GM18870 (cell line): ENCODE data around the gene NMUR1.

Experiments used
- ATAC-seq: cut with Tn5 transposase; IDR thresholded peaks from one replicate; pipeline ENCODE4 v1.9.1; 2021; ENCODE audit warnings: moderate library complexity; ENCODE audit not compliant: unreplicated experiment

The NMUR1 gene

DNA sequence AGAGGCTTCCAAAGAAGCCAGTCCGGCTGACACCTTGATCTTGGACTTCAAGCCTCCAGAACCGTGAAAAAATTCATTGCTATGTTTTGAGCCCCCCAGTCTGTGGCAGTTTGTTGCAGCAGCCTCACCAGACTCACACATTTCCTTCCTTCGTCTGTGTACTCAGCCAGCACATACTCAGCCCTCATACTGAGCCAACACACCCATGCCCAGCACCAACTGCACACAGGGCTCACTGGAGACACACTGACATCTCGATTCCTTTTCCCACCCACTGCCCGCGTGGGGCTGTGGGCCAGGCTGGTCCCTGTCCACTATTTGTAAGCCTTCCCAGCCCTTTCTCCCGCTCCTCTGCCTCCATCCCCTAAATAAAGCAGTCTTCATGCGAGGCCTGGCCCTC lies 24.1 kb upstream of the NMUR1 start:
- ATAC-seq = no peak

DNA sequence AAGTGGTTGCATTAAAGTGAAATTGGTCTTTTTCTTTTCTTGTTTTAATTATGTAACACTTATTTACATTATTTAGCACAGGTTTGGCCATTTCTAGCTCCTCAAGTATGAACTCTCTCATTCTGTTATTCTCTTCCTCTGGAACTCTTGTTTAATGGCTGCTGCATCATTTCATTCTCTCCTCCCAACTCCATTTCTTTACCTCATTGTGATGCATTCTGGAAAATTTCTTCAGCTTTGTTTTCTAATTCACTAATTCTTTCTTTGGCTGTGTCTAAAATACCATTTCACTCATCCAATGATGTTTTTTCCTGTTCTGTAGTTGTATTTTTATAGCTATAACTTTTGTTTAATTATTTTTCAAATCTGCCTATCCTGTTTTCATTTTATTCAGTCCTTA lies 22.5 kb upstream of the NMUR1 start:
- no peak for ATAC-seq

DNA sequence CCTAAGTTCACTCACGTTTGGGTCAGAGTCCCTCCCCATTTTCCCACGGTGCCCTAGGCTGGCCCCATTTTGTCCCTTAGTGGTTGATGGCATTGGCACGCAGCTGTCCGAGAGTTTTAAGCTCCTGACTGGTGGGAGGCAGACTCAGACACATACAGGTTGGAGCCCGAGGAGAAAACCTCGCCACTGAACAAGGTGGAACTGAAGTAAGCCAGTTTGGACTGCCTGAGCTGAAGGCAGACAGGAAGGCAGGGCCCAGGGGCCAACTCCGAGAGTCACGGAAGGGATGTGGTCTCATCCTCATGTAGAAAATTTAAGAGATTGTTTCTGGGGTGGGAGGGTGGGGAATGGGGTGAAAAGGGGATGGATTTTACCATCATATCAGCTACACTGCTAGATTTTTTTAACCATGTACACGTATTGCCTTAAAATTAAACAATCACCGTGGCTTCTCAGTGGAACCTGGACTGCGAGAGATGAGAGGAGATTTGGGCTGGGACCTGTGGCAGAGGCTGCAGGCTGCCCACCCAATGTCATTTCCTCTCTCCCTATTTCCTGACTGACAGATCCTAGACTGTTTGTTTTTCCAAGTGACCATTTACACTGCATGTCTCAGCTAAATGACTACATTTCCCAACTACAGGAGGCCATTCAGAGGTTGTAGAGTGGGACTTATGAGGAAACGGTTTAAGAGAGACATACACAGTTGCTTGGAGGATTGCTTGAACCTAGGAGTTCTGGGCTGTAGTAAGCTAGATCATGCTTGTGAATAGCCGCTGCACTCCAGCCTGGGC lies 19.4 kb upstream of the NMUR1 start:
- ATAC-seq = no peak

DNA sequence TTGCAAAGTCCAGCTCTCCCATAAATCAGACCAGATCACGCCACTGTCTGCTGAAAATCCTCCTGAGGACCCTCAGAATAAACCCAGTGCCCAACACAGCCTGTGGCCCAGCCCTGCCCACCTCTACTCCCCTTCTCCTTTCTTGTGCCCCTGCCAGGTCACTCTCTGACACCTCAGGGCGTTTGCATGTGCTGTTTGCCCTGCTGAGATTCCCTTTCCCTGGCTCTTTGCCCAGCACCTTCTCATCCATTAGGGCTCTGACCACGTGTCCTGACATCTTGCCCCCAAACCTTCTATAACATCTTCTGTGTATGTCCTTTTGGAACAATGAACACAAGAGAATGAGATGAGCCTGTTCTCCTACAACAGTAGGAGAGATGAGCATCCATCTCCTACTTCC lies 18.5 kb upstream of the NMUR1 start:
- no peak for ATAC-seq

DNA sequence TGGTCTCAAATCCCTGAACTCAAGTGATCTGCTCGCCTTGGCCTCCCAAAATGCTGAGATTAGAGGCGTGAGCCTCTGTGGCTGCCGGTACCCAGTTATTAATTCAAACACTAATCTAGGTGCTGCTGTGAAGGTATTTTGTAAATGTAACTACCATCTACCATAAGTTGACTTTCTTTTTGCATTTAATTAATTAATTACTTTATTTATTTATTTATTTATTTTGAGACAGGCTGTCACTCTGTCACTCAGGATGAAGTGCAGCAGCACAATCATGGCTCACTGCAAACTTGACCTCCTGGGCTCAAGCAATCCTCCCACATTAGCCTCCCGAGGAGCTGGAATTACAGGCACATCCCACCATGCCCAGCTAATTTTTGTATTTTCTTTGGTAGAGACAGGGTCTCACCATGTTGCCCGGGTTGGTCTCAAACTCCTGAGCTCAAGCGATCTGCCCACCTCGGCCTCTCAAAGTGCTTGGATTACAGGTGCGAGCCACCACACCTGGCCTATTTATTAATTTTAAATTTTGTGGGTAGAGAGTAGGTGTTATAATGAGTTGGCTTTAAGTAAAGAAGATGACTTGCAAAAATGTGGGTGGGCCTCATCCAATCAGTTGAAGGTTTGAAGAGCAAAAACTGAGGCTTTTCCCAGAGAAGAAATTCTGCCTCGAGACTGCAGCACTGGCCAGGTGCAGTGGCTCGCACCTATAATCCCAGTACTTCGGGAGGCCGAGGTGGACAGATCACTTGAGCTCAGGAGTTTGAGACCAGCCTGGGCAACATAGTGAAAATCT lies 17.3 kb upstream of the NMUR1 start:
- ATAC-seq = no peak

DNA sequence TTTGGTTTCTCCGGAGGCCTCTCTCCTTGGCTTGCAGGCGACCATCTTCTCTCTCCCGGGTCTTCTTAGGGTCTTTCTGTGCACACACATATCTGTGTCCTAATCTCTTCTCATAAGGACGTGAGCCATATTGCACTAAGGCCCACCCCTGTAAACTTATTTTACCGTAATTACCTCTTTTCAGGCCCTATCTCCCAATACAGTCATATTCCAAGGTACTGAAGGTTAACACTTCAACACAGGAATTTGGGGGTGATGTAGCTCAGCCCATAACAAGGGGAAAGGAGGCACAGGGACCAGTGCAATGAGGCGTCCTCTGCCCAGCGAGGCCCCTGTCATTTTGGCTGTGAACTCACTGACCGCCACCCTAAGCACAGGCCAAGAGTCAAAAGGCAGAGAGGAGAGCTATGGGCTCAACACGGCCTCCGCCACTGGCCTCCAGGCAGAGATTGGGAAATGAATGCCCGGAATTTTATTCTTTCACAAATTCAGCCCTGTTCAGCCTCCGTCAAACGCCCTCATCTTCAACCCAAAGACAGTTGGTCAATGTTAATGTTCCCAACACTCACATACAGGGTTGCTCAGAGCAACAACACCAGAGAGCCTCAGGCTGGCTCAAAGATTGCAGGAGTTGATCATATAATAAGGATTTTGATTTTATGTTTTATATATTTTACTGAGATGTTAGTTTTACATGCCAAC lies 15.9 kb upstream of the NMUR1 start:
- no peak for ATAC-seq

DNA sequence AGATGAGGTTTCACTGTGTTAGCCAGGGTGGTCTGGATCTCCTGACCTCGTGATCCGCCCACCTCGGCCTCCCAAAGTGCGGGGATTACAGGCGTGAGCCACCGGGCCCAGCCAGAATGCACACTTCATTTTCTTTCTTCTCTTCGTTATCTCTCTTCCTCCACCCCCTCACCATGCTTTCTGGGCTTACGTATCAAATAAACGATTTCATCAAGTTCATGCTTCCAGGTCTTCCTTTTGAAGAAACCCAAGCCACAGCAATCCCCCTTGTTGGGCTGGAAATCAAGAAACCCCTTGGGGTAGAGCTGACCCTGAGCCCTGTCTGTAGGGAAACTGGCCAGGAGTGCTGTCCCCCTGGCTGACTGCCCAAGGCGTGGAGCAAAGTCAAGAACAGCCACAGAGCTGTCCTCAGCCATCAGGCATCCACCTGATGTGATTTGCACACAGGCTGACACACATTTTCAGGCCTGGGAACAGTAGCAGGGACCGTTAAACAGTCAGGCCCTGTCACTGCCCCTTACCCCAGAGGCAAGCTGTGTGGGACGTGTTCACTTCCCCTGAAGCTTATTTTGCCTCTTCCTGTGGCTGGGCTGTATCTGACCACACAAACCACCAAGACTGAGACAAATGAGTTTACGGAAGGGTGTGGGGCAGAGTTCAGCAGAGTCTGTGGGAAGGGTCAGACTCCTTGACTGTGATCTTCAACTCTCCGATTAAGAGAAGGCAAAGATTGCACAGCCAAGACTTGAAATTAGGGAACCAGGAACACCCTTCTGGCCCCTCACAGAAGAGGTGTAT lies 15.1 kb upstream of the NMUR1 start:
- peak; percentile 96 for ATAC-seq

DNA sequence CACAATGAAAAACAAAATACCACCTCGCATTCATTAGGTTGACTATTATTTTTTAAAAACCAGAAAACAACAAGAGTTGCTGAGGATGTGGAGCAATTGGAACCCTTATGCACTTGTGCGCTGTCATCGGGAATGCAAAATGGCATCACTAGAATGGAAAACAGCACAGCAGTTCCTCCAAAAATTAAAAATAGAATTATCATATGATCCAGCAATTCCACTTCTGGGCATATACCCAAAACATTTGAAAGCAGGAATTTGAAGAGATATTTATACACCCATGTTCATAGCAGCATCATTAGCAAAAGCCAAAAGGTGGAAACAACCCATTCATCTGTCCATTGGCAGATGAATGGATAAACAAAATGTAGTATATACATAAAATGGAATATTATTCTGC lies 11.9 kb upstream of the NMUR1 start:
- no peak for ATAC-seq

DNA sequence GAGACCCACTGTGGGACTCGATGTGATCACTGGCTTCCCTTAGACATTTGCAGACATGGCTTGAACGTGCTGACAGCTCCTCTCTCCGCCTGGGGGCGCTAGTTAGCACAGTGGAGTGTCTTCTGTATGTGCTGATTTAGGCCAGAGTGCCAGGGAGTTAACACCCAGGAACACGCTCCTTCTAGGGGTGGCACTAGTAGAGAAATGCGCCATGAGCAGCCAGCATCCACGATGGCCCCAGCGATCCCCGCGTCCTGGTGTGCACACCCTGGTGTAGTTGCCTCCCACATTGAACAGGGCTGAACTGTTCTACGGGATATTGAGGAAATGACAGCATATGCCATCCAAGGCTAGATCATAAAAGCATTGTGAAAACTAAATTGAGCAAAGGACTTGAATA lies 11.4 kb upstream of the NMUR1 start:
- ATAC-seq = no peak

DNA sequence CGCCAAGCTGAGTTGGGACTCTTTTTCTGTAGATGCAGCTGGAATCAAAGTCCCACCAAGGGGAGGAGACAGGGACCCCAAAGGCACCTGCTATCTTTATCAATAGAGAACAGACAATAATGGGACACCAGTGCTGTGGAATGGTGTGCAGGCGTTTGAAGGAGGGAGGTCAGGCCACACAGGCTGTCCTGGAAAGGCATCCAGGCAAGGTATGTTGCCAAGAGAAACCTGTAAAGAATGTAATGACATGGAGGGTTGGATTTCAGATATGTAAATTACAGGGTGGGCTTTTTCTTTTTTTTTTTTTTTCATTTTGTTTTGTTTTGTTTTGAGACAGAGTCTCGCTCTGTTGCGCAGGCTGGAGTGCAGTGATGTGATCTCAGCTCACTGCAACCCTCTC lies 9.7 kb upstream of the NMUR1 start:
- ATAC-seq = no peak

DNA sequence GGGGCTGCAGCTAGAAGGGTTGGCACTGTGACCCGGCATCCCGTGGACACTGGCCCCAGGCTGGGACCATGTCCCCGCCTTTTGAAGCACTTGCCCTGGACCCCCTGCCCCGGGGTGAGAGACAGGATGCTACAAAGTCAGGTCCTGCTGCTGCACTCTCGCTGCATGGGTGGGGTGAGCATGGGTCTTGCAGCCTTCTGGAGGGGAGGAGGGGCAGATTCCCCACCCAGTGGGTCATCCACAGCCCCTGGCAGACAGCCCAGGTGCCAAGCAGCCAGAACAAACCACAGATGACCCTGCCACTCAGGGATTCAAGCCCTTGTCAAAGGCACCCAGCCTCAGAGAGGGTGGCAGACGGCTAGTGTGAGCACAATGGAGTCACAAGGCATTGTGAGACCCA lies 5.7 kb upstream of the NMUR1 start:
- ATAC-seq = no peak

DNA sequence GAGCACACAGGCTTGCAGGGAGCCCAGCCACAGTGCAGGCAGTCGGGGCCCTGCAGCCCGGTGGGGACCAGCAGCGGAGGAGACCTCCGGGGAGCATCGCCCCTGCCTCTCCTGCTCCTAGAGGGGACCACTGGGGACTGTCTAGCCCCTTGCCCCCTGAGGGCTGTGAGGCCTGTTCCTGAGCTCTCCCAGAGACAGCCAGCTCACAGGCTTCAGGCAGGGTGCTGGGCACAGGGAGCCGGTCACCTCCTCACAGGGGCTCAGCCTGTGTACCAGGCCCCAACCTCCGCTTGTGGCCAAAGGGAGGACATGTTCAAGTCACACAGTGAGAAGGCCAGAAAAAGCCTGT lies 3.5 kb upstream of the NMUR1 start:
- ATAC-seq = no peak

DNA sequence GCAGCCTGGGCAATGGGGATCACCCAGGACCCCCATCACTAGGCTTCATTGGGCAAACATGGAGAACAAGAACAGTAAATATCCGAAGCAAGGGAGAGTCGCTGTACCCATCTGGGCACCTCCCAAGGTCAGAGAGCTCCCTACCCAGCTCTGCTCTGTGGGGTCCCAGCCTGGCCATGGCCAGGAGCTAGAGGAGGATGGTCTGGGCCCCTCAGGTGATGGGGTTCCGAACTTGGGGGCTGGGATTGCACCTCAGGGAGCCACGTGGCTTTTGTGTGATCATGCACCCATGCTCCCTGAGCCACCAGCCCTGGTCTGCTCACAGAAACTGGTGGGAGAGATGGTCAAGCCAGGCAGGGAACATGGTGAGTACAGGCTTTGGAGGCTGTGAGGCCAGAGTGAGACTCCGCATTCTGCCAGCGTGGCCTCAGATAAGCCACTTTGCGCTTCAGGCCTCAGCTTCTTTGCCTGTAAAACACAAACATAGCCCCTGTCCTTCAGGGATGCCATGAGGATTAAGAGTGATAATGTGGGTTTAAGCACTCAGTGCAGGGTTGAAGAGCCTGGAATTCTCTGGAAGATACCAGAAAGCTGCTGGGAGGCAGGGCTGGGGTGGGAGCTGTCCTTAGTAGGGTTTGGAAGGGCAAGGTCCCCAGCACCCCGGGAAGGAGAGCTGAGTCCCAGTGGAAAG lies 3.0 kb upstream of the NMUR1 start:
- no peak for ATAC-seq

DNA sequence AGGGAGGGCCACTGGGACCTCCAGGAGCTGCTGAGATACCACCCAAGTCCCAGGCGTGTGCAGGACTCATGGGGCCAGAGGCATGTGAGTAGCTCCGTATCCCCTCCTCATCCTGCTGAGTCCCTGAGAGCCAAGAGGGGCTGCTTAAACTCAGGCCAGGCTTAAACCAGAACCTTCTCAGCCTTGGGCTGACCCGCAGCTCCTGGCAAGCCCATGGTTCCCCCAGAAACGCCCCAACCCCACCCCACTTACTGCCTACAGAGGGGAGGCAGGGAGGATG lies 2.5 kb upstream of the NMUR1 start:
- no peak for ATAC-seq

DNA sequence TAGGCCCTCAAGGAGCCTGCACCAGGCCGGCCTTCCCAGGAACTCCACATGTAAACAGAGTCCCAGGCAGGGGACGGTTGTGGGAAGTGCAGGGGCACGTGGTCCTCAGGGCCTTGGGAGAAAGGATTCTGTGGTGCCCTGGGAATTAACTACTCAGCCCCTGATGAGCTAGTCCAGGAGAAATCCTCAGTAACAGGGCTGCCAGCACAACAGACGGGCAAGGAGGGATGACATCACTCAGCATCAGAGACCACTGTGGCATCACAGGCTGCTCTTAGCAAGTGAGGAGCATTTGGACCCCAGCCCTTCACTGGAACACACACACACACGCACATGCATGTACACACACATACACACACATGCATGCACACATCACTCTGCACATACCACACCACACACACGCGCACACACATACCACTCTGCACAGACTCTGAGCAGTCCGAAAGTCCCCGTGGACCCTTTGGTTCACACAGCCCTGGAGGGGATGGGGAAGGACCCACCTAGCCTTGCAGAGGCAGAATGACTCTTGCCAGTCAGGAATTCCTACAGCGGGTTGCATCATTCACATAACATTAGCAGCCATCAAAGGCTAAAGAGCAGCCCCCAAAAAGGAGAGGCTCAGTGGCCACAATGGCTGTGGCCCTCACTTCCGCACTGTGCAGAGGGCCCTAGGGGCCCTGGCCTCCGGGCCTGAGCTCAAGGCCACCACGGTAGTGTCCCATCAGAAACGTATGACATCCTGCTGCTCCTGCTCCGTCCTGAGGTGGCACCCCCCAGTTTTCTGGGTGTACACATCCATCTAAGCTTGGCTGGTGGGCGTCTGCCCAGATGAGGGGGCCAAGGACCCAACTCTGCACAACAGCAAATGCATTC lies 1.9 kb upstream of the NMUR1 start:
- no peak for ATAC-seq

DNA sequence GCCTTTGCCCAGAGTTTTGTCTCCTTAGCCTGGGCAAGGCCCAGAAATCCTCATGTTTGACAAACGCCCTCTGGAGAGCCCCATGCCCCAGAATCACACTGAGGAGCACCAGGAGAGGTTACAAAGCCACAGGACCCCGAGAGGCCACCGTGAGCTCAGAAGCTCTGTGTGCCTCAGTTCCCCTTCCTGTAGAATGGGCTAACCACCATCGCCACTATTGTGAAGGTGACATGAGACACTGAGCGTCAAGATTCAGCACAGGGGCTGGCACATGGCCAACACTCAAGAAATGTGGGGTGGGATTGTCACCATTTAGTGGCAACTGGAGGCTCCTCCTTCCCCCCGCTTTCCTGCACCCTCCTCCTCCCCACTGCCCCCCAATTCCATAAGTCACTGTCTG lies 1.2 kb upstream of the NMUR1 start:
- ATAC-seq = no peak

DNA sequence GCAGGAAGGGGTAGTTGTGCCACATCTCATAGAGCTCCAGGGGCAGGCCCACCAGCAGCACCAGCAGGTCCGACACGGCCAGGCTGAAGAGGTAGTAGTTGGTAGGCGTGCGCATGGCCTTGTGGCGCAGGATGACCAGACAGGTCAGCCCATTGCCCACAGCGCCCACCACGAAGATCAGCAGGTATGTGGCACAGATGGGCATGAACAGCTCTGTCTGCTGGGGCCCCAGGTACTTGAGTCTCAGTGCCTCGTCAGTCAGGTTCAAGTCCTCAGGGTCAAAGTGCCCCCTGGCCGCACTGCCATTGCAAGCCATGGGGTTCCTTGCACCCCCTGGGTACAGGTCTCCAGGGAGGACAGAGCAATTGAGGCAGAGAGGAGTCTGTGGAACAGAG lies 1.6 kb downstream of the NMUR1 start:
- ATAC-seq = no peak

DNA sequence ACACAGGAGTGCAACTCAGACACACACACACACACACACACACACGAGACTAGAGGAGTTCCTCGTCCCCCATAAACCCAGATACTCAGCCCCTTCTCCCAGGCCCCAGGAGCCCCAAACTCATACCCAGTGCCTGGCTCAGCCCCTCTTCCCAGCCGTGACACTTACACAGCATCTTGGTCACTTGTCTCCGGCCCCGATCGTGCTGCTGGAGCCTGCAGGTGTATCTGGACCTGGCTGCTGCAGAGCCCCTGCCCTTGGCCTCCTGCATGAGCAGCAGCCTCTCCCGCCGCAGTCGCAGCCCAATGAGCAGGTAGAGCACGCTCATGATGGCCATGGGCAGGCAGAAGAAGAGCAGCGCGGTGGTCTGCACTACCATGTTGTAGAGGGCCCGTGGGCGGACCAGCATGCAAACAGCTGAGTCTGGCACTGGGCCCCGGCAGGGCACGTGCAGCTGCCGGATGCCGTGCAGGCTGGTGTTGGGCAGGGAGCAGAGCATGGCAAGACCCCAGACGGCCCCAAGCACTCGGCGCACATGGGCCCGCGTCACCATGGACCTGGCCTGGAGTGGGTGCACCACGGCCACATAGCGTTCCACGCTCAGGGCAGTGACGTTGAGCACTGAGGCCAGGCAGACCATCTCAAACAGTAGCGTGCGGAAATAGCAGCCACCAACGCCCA lies 2.1 kb downstream of the NMUR1 start:
- no peak for ATAC-seq

DNA sequence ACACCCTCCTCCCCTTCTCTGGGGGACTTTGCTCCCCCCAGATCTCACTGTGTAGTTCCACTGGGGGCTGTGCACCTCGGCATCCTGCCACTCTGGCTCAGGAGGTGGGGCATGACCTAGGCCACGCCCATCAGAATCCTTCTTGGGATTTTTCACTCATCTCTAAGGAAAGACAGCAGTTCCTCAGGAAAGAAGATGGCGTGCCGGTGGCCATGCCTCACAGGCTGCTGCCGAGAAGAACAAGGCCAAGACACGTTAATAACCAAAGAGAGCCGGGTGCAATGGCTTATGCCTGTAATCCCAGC lies 3.2 kb downstream of the NMUR1 start:
- ATAC-seq = no peak
